NCI-H1092 (cell line): ENCODE measurements around the gene HMBS.
"Not testable (repeated sequence)": the region's sequence is repeated elsewhere in the genome, so short reads cannot be mapped to it uniquely, and the experiment has no call there.

Experiments
- DNase-seq: peaks from one replicate; lab custom pipeline; 2025; lab: John Stamatoyannopoulos, UW

Gene HMBS

GRCh38 chr11:119084663-119085436, at the start of gene HMBS:
HMBS (plus strand) TSS chr11:119084881; CDS start chr11:119085034, 153 bp downstream.
- DNase-seq, result peak; percentile 90

GRCh38 chr11:119038884-119039283, 45.8 kb upstream of the HMBS start:
- DNase-seq, result no peak

GRCh38 chr11:119039471-119039870, 45.2 kb upstream of the HMBS start:
- not testable (repeated sequence) for DNase-seq

- no peak for DNase-seq
Observed at GRCh38 chr11:119041821-119042514, 42.7 kb upstream of the HMBS start.

- DNase-seq, result no peak
Observed at GRCh38 chr11:119042927-119043326, 41.8 kb upstream of the HMBS start.

- no peak for DNase-seq
Observed at GRCh38 chr11:119044708-119045107, 40.0 kb upstream of the HMBS start.

- no peak for DNase-seq
Observed at GRCh38 chr11:119046489-119046888, 38.2 kb upstream of the HMBS start.

GRCh38 chr11:119047205-119047604, 37.5 kb upstream of the HMBS start:
- DNase-seq, result no peak

GRCh38 chr11:119048644-119049043, 36.0 kb upstream of the HMBS start:
- DNase-seq, result no peak

GRCh38 chr11:119049081-119049480, 35.6 kb upstream of the HMBS start:
- DNase-seq, result no peak

- DNase-seq, result no peak
Observed at GRCh38 chr11:119051440-119052162, 33.1 kb upstream of the HMBS start.

GRCh38 chr11:119052163-119052814, 32.4 kb upstream of the HMBS start:
- DNase-seq, result no peak

GRCh38 chr11:119054418-119054817, 30.3 kb upstream of the HMBS start:
- no peak for DNase-seq

GRCh38 chr11:119055901-119056300, 28.8 kb upstream of the HMBS start:
- no peak for DNase-seq

- DNase-seq, result peak; percentile 45
Observed at GRCh38 chr11:119056421-119056999, 28.2 kb upstream of the HMBS start.

GRCh38 chr11:119057000-119057769, 27.5 kb upstream of the HMBS start, which contains the start of gene HYOU1:
HYOU1 (minus strand) TSS chr11:119057205; CDS start chr11:119056160, 1,045 bp downstream.
- peak; percentile 96 for DNase-seq

GRCh38 chr11:119059128-119059527, 25.6 kb upstream of the HMBS start:
- DNase-seq, result not testable (repeated sequence)

- DNase-seq, result no peak
Observed at GRCh38 chr11:119061256-119061655, 23.4 kb upstream of the HMBS start.

- DNase-seq, result no peak
Observed at GRCh38 chr11:119062779-119063178, 21.9 kb upstream of the HMBS start.

- DNase-seq, result no peak
Observed at GRCh38 chr11:119065369-119065768, 19.3 kb upstream of the HMBS start.
